Testis (tissue), 3 donors: ENCODE results near the gene PIK3R4. TPM values are rescaled to one million over a fixed set of nuclear protein-coding genes. Genes with fewer than 3 reads are reported as not detected.
A peak's percentile ranks its signal among the peaks of the same experiment; 100 is the strongest.

ENCODE experiments used
- DNase-seq: peaks from one replicate; pipeline ENCODE4 v3.0.0-alpha.2; 2019
- H3K27ac ChIP-seq, 2 donors: fragments of 200-600 bp; sonication (generic); one replicate each; pipeline ENCODE4 v1.5.1; 2019
- H3K27me3 ChIP-seq: fragments of 200-600 bp; sonication (generic); one replicate; pipeline ENCODE4 v1.5.1; 2019
- H3K36me3 ChIP-seq: fragments of 200-600 bp; sonication (generic); one replicate; pipeline ENCODE4 v1.5.1; 2017; ENCODE audit warnings: low read depth; ENCODE audit errors: missing control alignments
- H3K4me1 ChIP-seq: fragments of 200-600 bp; sonication (generic); one replicate; pipeline ENCODE4 v1.5.1; 2019
- H3K4me3 ChIP-seq, 2 donors: fragments of 200-600 bp; sonication (generic); one replicate each; pipeline ENCODE4 v1.5.1; 2017 to 2019
- H3K9me3 ChIP-seq: fragments of 200-600 bp; sonication (generic); one replicate; pipeline ENCODE4 v1.5.1; 2017
- CTCF ChIP-seq, 3 experiments: fragments of 450-650 bp in 2 of 3; fragments of 200-600 bp in 1 of 3; sonication (generic) in 1 of 3; IDR thresholded peaks; one replicate each; pipeline ENCODE4 v1.5.1; 2016 to 2019; ENCODE audit warnings: antibody characterized with exemption in 3 of 3, mild to moderate bottlenecking in 2 of 3, moderate library complexity in 1 of 3
- POLR2A ChIP-seq: fragments of 450-650 bp; IDR thresholded peaks from one replicate; pipeline ENCODE4 v1.6.1; 2017; ENCODE audit warnings: antibody characterized with exemption, mild to moderate bottlenecking, moderate library complexity
- WGBS, 2 donors: methylation state at CpG; one replicate each; pipeline ENCODE4 v1.1.5; 2018; 5-methylcytosine and 5-hydroxymethylcytosine counted together
- intact Hi-C: fragments of 100-400 bp; cut with DNase I; formaldehyde crosslinking; loops from one replicate; pipeline ENCODE4 v1.15.1; 2023; ENCODE audit warnings: low total_unique reads
- polyA plus RNA-seq: library from polyadenylated mRNA; stranded (reverse); fragments of 350-450 nt; fragmentation: Illumina TruSeq; extraction: RNeasy Lipid Tissue Mini Kit (QIAGEN cat#74804); gene quantifications from one replicate; pipeline ENCODE4 v1.2.3, GENCODE V29; 2014; ENCODE audit warnings: low read depth, low replicate concordance; ENCODE audit not compliant: insufficient read depth
- total RNA-seq, 2 donors: library from RNA; depleted of rRNA; stranded (reverse); fragments of >200 nt; gene quantifications; one replicate each; pipeline ENCODE4 v1.2.3, GENCODE V29; 2016

Gene PIK3R4
- total and polyA plus RNA-seq, 3 donors from 2014 or later = 35.0 to 56.1 (median 52.5) TPM

DNA sequence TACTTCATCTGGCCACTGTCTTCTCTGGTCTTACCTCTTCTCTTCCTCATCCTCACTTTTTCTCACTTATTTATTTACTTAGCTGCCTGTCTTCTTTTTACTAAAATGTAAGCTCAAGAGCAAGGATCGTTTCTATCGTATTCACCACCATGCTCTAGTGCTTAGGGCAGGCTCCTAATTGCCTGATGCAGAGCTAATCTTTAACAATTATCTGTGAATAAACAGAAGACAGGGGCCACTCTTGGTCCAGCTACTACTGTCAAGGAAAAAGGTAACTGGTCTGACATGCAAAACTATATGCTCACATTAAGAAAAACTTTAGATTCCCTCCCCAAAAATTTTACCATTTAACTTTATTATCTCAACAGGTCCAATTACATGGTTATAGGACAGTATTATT lies 17.5 kb downstream of the PIK3R4 start:
- intact Hi-C loops = no loop called here
- DNase-seq = no peak
- Histone ChIP-seq H3K27ac (peak overlapping the region in 1 of 2 donors; percentile 36), H3K4me1 (peaks cover 5% of the 10 kb centered on the region), H3K9me3 (no peaks in the 10 kb centered on the region), H3K4me3 (no peak overlapping the region), H3K36me3 (no peaks in the 10 kb centered on the region), H3K27me3 (no peaks in the 10 kb centered on the region)
- TF ChIP-seq CTCF (IDR thresholded peaks at IDR 0.05) = no peak
- no peak for TF ChIP-seq POLR2A
- 63 to 85% methylated on average over 2 of the region's 2 CpGs for WGBS, 2 donors

- Histone ChIP-seq H3K4me3 (no peak overlapping the region), H3K36me3 (no peaks in the 10 kb centered on the region), H3K27me3 (no peaks in the 10 kb centered on the region), H3K9me3 (no peaks in the 10 kb centered on the region), H3K4me1 (peaks cover 5% of the 10 kb centered on the region), H3K27ac (peak overlapping the region in 1 of 2 donors; percentile 81)
- intact Hi-C loops = no loop called here
- DNase-seq = no peak
- TF ChIP-seq CTCF (IDR thresholded peaks at IDR 0.05) (no peak), POLR2A (no peak)
- WGBS, 2 donors = 53 to 70% methylated on average over 2 of the region's 2 CpGs
Observed at GRCh38 chr3:130728037-130728436, 18.6 kb downstream of the PIK3R4 start.

GRCh38 chr3:130725746-130726145 lies 20.9 kb downstream of the PIK3R4 start:
- intact Hi-C loops = no loop called here
- no peak for TF ChIP-seq POLR2A
- Histone ChIP-seq H3K27me3 (no peaks in the 10 kb centered on the region), H3K36me3 (no peaks in the 10 kb centered on the region), H3K4me3 (no peak overlapping the region), H3K4me1 (peaks cover 5% of the 10 kb centered on the region), H3K27ac (no peak overlapping the region), H3K9me3 (no peaks in the 10 kb centered on the region)
- no peak for DNase-seq
- 88 to 91% methylated on average over 2 of the region's 2 CpGs for WGBS, 2 donors

GRCh38 chr3:130715616-130716015 lies 31.0 kb downstream of the PIK3R4 start:
- 94 to 96% methylated on average over 1 of the region's 1 CpG for WGBS, 2 donors
- no peak overlapping the region for H3K4me3 ChIP-seq

DNA sequence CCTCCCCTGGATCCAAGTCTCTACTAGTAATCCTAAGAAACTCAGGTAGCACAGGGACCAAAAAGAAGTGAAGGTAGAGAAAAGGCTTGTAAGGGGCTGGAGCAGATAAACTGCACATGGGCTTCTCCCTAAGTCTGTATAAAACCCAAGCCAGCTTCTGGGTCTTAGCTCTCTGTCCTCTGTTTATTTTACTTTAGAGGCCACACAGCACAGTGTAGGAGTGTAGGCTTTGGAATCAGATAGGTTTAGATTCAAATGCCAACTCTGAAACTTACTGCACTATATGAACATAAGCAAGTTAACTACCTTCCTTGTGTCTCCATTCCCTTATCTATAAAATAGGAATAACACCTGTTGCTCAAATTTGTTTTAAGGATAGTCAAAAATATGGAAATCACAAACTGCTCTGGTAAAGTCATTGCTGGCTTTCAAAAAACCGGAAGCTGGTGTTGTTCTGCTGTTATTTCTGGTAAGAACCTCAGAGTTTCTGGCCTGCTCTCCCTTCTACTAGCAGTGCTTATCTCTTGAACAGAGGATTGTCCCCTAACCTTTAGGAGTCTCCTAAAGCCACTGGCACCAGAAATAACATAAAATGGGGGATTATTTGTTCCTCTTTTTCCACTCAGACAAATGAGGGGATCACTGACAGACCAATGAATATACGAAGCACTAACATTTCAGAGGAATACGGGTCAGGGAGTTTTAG lies 33.8 kb downstream of the PIK3R4 start:
- Histone ChIP-seq H3K4me1 (no peaks in the 10 kb centered on the region), H3K27ac (no peak overlapping the region), H3K4me3 (no peak overlapping the region), H3K36me3 (no peaks in the 10 kb centered on the region), H3K9me3 (no peaks in the 10 kb centered on the region), H3K27me3 (no peaks in the 10 kb centered on the region)
- intact Hi-C loops = no loop called here
- TF ChIP-seq CTCF (IDR thresholded peaks at IDR 0.05) (no peak), POLR2A (no peak)
- no peak for DNase-seq
- 78 to 87% methylated on average over 3 of the region's 3 CpGs for WGBS, 2 donors

More at GRCh38 chr3:130715616-130716015, 31.0 kb downstream of the PIK3R4 start:
- intact Hi-C loops = no loop called here
- TF ChIP-seq CTCF (IDR thresholded peaks at IDR 0.05) (no peak), POLR2A (no peak)
- DNase-seq = no peak
- Histone ChIP-seq H3K27me3 (no peaks in the 10 kb centered on the region), H3K27ac (no peak overlapping the region), H3K36me3 (no peaks in the 10 kb centered on the region), H3K9me3 (no peaks in the 10 kb centered on the region), H3K4me1 (no peaks in the 10 kb centered on the region)
